SK-N-SH treated with all-trans-retinoic acid at 6 μM for 48 hours (cell line): ENCODE data around the gene WDR59.

Experiments
- ARNTL ChIP-seq: fragments of 450-650 bp; formaldehyde crosslinking; IDR thresholded peaks from 2 replicates; pipeline ENCODE4 v1.5.0; 2020; ENCODE audit warnings: low read depth, mild to moderate bottlenecking, moderate library complexity, borderline replicate concordance
- ISL1 ChIP-seq: fragments of 250-450 bp; sonication (Bioruptor Pico); IDR thresholded peaks from 2 replicates; pipeline ENCODE4 v2.1.2; 2022; ENCODE audit warnings: mild to moderate bottlenecking, moderate library complexity
- OSR1 ChIP-seq: fragments of 250-450 bp; sonication (Bioruptor Pico); IDR thresholded peaks from 2 replicates; pipeline ENCODE4 v1.8.0; 2022; ENCODE audit warnings: moderate library complexity, mild to moderate bottlenecking, inconsistent platforms
- RARB ChIP-seq: fragments of 250-450 bp; sonication (Bioruptor Pico); IDR thresholded peaks from 2 replicates; pipeline ENCODE4 v1.8.0; 2021; ENCODE audit warnings: mild to moderate bottlenecking, moderate library complexity
- SNAI2 ChIP-seq: fragments of 250-450 bp; sonication (Bioruptor Pico); IDR thresholded peaks from 2 replicates; pipeline ENCODE4 v1.5.0; 2020; ENCODE audit warnings: mild to moderate bottlenecking, moderate library complexity
- ZC3H10 ChIP-seq: fragments of 250-450 bp; sonication (Bioruptor Pico); IDR thresholded peaks from 2 replicates; pipeline ENCODE4 v1.5.1; 2021; ENCODE audit warnings: mild to moderate bottlenecking, moderate library complexity
- ZFP3 ChIP-seq: fragments of 250-450 bp; sonication (Bioruptor Pico); IDR thresholded peaks from 2 replicates; pipeline ENCODE4 v1.5.0; 2020; ENCODE audit warnings: mild to moderate bottlenecking, moderate library complexity
- ZFP30 ChIP-seq: fragments of 450-650 bp; formaldehyde crosslinking; IDR thresholded peaks from 2 replicates; pipeline ENCODE4 v1.5.0; 2022; ENCODE audit warnings: mild to moderate bottlenecking, moderate library complexity
- ZNF565 ChIP-seq: fragments of 450-650 bp; formaldehyde crosslinking; conservative IDR thresholded peaks from 2 replicates; pipeline ENCODE4 v1.5.0; 2020; ENCODE audit warnings: low read depth, mild to moderate bottlenecking, moderate library complexity
- ZNF70 ChIP-seq: fragments of 450-650 bp; formaldehyde crosslinking; IDR thresholded peaks from 2 replicates; pipeline ENCODE4 v1.5.0; 2020; ENCODE audit warnings: mild to moderate bottlenecking, moderate library complexity
- TF ChIP-seq, protein P1 (sequence below): fragments of 250-450 bp; sonication (Bioruptor Pico); IDR thresholded peaks from 2 replicates; pipeline ENCODE4 v1.8.0; 2020; ENCODE audit warnings: mild to moderate bottlenecking, moderate library complexity, borderline replicate concordance
- TF ChIP-seq, protein P2 (sequence below): fragments of 250-450 bp; sonication (Bioruptor Pico); IDR thresholded peaks from 2 replicates; pipeline ENCODE4 v1.5.1; 2021; ENCODE audit warnings: mild to moderate bottlenecking, moderate library complexity
- TF ChIP-seq, protein P3 (sequence below): fragments of 250-450 bp; sonication (Bioruptor Pico); IDR thresholded peaks from 2 replicates; pipeline ENCODE4 v1.5.0; 2020; ENCODE audit warnings: mild to moderate bottlenecking, moderate library complexity

DNA sequence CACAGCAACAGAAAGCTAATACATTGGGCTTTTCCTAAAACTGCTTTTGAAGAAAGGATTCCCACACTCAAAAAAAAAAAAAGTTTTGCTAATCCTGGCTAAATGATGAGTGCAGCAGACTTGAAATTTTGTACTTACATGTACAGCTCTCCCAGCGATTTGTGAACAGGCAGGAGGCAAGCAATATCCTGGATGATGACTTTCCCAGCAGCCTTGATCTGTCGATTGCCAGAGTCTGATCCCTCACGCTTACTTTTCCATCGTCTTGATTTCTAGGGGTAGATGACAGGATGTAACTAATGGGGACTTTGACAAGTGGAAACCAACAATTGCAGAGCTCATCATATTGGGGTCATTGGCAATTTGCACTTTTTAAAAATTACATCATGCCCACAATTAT, 91.4 kb downstream of the WDR59 start:
- TF ChIP-seq ZFP3 (CRISPR knock-in tag): no peak
- TF ChIP-seq ARNTL (CRISPR knock-in tag): no peak
- TF ChIP-seq, protein P1, sequence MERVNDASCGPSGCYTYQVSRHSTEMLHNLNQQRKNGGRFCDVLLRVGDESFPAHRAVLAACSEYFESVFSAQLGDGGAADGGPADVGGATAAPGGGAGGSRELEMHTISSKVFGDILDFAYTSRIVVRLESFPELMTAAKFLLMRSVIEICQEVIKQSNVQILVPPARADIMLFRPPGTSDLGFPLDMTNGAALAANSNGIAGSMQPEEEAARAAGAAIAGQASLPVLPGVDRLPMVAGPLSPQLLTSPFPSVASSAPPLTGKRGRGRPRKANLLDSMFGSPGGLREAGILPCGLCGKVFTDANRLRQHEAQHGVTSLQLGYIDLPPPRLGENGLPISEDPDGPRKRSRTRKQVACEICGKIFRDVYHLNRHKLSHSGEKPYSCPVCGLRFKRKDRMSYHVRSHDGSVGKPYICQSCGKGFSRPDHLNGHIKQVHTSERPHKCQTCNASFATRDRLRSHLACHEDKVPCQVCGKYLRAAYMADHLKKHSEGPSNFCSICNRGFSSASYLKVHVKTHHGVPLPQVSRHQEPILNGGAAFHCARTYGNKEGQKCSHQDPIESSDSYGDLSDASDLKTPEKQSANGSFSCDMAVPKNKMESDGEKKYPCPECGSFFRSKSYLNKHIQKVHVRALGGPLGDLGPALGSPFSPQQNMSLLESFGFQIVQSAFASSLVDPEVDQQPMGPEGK (CRISPR knock-in tag): no peak
- TF ChIP-seq OSR1 (CRISPR knock-in tag): no peak
- TF ChIP-seq ZNF70 (CRISPR knock-in tag): no peak
- TF ChIP-seq ISL1: no peak
- TF ChIP-seq, protein P2, sequence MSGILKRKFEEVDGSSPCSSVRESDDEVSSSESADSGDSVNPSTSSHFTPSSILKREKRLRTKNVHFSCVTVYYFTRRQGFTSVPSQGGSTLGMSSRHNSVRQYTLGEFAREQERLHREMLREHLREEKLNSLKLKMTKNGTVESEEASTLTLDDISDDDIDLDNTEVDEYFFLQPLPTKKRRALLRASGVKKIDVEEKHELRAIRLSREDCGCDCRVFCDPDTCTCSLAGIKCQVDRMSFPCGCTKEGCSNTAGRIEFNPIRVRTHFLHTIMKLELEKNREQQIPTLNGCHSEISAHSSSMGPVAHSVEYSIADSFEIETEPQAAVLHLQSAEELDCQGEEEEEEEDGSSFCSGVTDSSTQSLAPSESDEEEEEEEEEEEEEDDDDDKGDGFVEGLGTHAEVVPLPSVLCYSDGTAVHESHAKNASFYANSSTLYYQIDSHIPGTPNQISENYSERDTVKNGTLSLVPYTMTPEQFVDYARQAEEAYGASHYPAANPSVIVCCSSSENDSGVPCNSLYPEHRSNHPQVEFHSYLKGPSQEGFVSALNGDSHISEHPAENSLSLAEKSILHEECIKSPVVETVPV (CRISPR knock-in tag): no peak
- TF ChIP-seq ZC3H10 (CRISPR knock-in tag): no peak
- no peak for TF ChIP-seq ZFP30
- TF ChIP-seq, protein P3, sequence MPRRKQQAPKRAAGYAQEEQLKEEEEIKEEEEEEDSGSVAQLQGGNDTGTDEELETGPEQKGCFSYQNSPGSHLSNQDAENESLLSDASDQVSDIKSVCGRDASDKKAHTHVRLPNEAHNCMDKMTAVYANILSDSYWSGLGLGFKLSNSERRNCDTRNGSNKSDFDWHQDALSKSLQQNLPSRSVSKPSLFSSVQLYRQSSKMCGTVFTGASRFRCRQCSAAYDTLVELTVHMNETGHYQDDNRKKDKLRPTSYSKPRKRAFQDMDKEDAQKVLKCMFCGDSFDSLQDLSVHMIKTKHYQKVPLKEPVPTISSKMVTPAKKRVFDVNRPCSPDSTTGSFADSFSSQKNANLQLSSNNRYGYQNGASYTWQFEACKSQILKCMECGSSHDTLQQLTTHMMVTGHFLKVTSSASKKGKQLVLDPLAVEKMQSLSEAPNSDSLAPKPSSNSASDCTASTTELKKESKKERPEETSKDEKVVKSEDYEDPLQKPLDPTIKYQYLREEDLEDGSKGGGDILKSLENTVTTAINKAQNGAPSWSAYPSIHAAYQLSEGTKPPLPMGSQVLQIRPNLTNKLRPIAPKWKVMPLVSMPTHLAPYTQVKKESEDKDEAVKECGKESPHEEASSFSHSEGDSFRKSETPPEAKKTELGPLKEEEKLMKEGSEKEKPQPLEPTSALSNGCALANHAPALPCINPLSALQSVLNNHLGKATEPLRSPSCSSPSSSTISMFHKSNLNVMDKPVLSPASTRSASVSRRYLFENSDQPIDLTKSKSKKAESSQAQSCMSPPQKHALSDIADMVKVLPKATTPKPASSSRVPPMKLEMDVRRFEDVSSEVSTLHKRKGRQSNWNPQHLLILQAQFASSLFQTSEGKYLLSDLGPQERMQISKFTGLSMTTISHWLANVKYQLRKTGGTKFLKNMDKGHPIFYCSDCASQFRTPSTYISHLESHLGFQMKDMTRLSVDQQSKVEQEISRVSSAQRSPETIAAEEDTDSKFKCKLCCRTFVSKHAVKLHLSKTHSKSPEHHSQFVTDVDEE: no peak
- no peak for TF ChIP-seq SNAI2 (CRISPR knock-in tag)
- TF ChIP-seq RARB (CRISPR knock-in tag): no peak
- TF ChIP-seq ZNF565 (CRISPR knock-in tag): no peak
